Lung microvascular endothelial cell (primary cell): ENCODE results near the gene ZSCAN1. TPM values are rescaled to one million over a fixed set of nuclear protein-coding genes. Genes with fewer than 3 reads are reported as not detected.

Experiments used
- DNase-seq, 2 donors: peaks; one replicate each; pipeline versions ENCODE4 v3.0.0 to v3.0.0-alpha.2; 2010; ENCODE audit warnings: low read depth in 2 of 2
- total RNA-seq: library from RNA; depleted of rRNA; stranded (reverse); fragments of >200 nt; gene quantifications from 2 replicates; pipeline ENCODE4 v1.2.1, GENCODE V29; 2014

ZSCAN1 gene
- total RNA-seq, 1 donor from 2014 or later, result 0.20 TPM

GRCh38 chr19:58083021-58083420 lies 49.2 kb downstream of the ZSCAN1 start:
- no peak for DNase-seq

- no peak for DNase-seq
Measured at GRCh38 chr19:58084596-58085347, 50.9 kb downstream of the ZSCAN1 start.

GRCh38 chr19:58085348-58085875 lies 51.6 kb downstream of the ZSCAN1 start:
- no peak for DNase-seq

DNA sequence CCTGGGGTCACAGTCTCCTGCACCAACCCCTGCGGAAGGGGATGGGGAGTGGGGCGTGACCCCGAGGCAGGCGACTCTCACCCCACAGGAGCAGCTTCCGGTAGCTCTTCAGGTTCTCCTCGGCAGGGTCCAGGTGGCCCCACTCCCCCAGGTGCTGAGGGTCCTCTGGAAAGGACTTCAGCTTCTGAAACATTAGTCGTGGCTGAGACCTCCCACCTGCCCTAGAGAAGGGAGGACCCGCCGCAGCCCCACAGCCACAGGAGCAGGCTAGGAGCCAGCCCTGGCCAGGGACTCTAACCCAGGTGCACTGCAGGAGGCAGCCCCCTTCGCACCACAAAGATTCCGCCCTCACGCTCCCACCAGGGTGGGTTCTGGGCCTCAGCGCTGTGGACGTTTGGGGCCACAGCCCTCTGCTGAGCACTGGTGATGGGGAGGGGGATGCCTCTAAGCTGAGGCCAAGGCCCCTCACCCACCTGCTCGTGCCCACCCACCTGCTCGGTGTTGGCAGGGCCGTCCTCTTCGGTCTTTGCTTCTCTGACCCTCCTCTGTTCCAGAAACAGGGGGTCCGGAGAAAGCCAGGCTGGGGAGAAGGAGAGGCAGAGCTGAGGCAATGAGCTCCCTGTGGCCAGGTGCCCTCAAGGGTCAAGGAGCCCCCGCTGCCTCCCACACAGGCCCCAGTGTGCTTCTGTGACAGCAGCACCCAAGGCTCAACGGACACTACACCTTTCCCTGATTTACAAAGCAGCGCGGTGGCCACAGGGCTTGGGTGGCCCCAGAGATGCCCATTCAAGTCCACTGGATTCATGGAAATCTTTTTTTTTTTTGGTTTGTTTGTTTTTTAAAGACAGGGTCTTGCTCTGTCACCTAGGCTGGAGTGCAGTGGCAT lies 53.2 kb downstream of the ZSCAN1 start:
- DNase-seq, result no peak

- no peak for DNase-seq
Measured at GRCh38 chr19:58088521-58089052, 54.8 kb downstream of the ZSCAN1 start.

- DNase-seq, result no peak
Measured at GRCh38 chr19:58089846-58090245, 56.0 kb downstream of the ZSCAN1 start.

GRCh38 chr19:58091251-58091995 lies 57.6 kb downstream of the ZSCAN1 start:
- DNase-seq, result no peak

DNA sequence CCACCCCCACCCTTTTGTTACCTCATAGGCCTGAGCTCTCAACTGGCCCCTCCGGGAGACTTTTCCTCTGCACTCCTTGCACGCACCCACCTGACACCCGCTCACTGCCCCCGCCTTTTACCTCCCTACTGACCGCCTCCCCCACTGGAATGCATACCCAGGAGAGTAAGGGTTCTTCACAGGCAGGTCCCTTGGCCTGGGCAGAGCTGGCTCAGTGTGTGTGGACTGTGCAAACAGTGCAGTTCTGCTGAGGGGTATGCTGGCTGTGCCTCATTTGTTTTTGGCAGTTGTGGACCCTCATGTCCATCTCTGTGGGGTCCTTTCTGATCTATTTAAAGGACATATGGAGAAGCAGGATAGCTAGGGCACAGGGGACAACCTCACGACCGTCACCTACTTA lies 59.2 kb downstream of the ZSCAN1 start:
- no peak for DNase-seq

DNA sequence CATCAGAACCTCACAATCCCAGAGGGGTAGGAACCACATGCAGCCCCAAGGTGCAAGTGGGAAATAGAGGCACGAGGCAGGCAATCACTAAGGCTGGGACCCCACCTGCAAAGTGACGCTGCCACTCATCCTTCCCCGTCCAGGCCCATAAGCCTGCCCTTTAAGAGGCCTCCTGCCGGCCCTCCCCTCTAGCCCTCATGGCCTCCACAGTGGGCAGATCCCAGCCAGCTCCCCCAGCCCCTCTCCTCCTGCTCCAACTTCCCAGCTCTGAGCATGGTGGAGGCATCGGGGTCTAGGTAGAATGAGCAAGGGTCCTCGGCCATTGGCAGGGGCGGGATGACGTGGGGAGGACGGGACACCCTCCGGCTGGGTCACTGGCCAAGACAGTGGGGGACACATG lies 61.5 kb downstream of the ZSCAN1 start:
- DNase-seq, result no peak

GRCh38 chr19:58096884-58097283 lies 63.1 kb downstream of the ZSCAN1 start:
- no peak for DNase-seq

DNA sequence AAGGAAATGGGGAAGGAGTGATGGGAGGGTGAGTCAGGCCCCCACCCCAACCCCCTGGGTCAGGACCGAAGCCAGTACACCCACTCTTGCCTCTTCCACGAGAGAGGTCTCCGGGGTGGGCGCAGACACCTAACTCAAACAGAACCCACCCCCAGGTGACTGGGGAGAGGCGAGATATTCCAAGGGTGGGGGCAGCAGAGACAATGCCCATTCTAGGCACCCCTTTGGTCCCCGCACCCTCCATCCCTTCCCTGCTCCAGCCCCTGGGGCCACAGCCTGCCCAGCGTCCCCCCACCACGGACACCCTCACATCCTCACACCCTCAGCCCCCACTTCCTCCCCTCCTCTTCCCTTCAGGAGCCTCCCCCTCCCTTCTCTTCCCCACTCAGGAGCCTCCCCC lies 63.5 kb downstream of the ZSCAN1 start:
- DNase-seq, result no peak

- DNase-seq, result peak; percentile 71 to 88
Measured at GRCh38 chr19:58097781-58098681, 64.2 kb downstream of the ZSCAN1 start, which contains the start of gene ZSCAN18. Gene ZSCAN18, minus strand, starts transcription at chr19:58098231. Its CDS starts 7,964 bp downstream, at chr19:58090267.

DNA sequence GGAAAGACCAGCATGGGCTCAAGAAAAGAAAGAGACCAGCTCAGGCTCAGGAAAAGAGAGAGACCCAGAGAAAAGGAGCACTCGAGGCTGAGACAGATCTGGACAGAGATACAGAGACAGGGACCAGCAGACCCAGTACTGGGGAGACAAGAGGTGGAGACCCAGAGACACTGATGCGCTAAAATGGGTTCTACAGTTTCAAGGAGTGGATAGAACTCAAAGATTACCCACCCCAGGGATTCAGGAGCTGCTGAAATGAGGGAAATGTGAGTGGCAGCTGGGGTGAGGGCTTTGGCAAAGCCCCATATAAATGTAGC lies 64.8 kb downstream of the ZSCAN1 start:
- DNase-seq, result no peak

Other genes with a start within 250 kb of the ZSCAN1 start
- 4.6 and 8.5 TPM in 2 replicates for gene ZNF552, start 219.1 kb upstream of the ZSCAN1 start, total RNA-seq
- gene ZNF587B, start 203.7 kb upstream of the ZSCAN1 start, total RNA-seq, result 10.9 and 25.0 TPM in 2 replicates
- 10.5 and 14.9 TPM in 2 replicates for gene ZNF587, start 184.2 kb upstream of the ZSCAN1 start, total RNA-seq
- gene ZNF814, start 145.0 kb upstream of the ZSCAN1 start, total RNA-seq, result 1.7 and 5.6 TPM in 2 replicates
- gene ZNF417, start 117.4 kb upstream of the ZSCAN1 start, total RNA-seq, result 5.9 and 12.3 TPM in 2 replicates
- gene ZNF418, start 98.6 kb upstream of the ZSCAN1 start, total RNA-seq, result 1.7 and 6.2 TPM in 2 replicates
- 3.2 and 3.5 TPM in 2 replicates for gene ZNF256, start 86.3 kb upstream of the ZSCAN1 start, total RNA-seq
- gene C19orf18, start 59.5 kb upstream of the ZSCAN1 start, total RNA-seq, result not detected in 2 replicates
- 5.2 and 8.7 TPM in 2 replicates for gene ZNF606, start 31.2 kb upstream of the ZSCAN1 start, total RNA-seq
- gene ZNF135, start 25.3 kb downstream of the ZSCAN1 start, total RNA-seq, result 0.65 and 2.8 TPM in 2 replicates
- gene ZSCAN18, start 64.2 kb downstream of the ZSCAN1 start, total RNA-seq, result 10.7 and 29.6 TPM in 2 replicates
- gene ZNF329, start 116.8 kb downstream of the ZSCAN1 start, total RNA-seq, result 7.2 and 10.3 TPM in 2 replicates
- gene ZNF274, start 149.0 kb downstream of the ZSCAN1 start, total RNA-seq, result 9.6 and 14.3 TPM in 2 replicates
- gene ZNF544, start 194.9 kb downstream of the ZSCAN1 start, total RNA-seq, result 41.4 and 58.5 TPM in 2 replicates
- 2.6 and 4.2 TPM in 2 replicates for gene ZNF8, start 244.9 kb downstream of the ZSCAN1 start, total RNA-seq